Motor neuron (in vitro differentiated cells): Measurements from ENCODE around the gene DEFB116. TPM values are rescaled to one million over a fixed set of nuclear protein-coding genes. Genes with fewer than 3 reads are reported as not detected.

Experiments
- total RNA-seq, 8 experiments: library from RNA; unstranded; fragments of 300-600 nt; gene quantifications; 2 replicates each; pipeline versions ENCODE4 v1.2.3 to v1.2.4, GENCODE V29; 2022

DEFB116 gene
- total RNA-seq, 8 experiments from 2014 or later = not detected

Other genes with a start within 250 kb of the DEFB116 start
- gene DEFB115, start 50.9 kb downstream of the DEFB116 start, total RNA-seq = not detected
- gene DEFB118, start 60.0 kb upstream of the DEFB116 start, total RNA-seq = under 1 TPM in 1 of 8 experiments, not detected in 7; 0.33 TPM
- not detected for gene DEFB119, start 82.0 kb upstream of the DEFB116 start, total RNA-seq
- not detected for gene DEFB121, start 97.6 kb upstream of the DEFB116 start, total RNA-seq
- not detected for gene DEFB123, start 132.0 kb upstream of the DEFB116 start, total RNA-seq
- gene DEFB124, start 166.5 kb upstream of the DEFB116 start, total RNA-seq = not detected
- under 1 TPM in 5 of 8 experiments, not detected in 3; 0.09 to 0.33 (median 0.13) TPM for gene REM1, start 166.7 kb upstream of the DEFB116 start, total RNA-seq
- 100 to 1,000 TPM in 3 of 8 experiments, 10 to 100 TPM in 5; 41.7 to 148 (median 90.5) TPM for gene HM13, start 205.9 kb upstream of the DEFB116 start, total RNA-seq